Endodermal cell (in vitro differentiated cells): Measurements from ENCODE around the gene TBCC. TPM values are rescaled to one million over a fixed set of nuclear protein-coding genes. Genes with fewer than 3 reads are reported as not detected.

Experiments
- DNase-seq: peaks from one replicate; pipeline ENCODE4 v3.0.0-alpha.2; 2017
- H3K27ac ChIP-seq: 2 replicates; pipeline ENCODE4 v1.5.1; 2013; ENCODE audit warnings: mild to moderate bottlenecking, low read depth, low read length, moderate library complexity
- H3K27me3 ChIP-seq: 2 replicates; pipeline ENCODE4 v1.6.1; 2013; ENCODE audit warnings: mild to moderate bottlenecking, low read length, moderate library complexity; ENCODE audit not compliant: insufficient read depth, control insufficient read depth, poor library complexity, severe bottlenecking
- H3K36me3 ChIP-seq: 2 replicates; pipeline ENCODE4 v1.7.0; 2013; ENCODE audit warnings: mild to moderate bottlenecking, low read length, moderate library complexity; ENCODE audit not compliant: control insufficient read depth, insufficient read depth
- H3K4me1 ChIP-seq: one replicate; pipeline ENCODE4 v1.7.0; 2013; ENCODE audit warnings: low read length; ENCODE audit not compliant: control insufficient read depth, insufficient read depth
- H3K4me3 ChIP-seq: 2 replicates; pipeline ENCODE4 v1.5.1; 2013; ENCODE audit warnings: mild to moderate bottlenecking, low read length, moderate library complexity
- H3K9ac ChIP-seq: 2 replicates; pipeline ENCODE4 v1.6.1; 2013; ENCODE audit warnings: mild to moderate bottlenecking, low read length, moderate library complexity; ENCODE audit not compliant: poor library complexity, severe bottlenecking; ENCODE audit errors: extremely low read depth
- H3K9me3 ChIP-seq: 2 replicates; pipeline ENCODE4 v1.6.1; 2013; ENCODE audit warnings: mild to moderate bottlenecking, low read length, moderate library complexity; ENCODE audit not compliant: control insufficient read depth
- H3K27ac Mint-ChIP-seq: 2 replicates; pipeline ENCODE4 v1.8.0; 2020; ENCODE audit warnings: mixed read lengths
- H3K27me3 Mint-ChIP-seq: 2 replicates; pipeline ENCODE4 v1.8.0; 2021; ENCODE audit warnings: mild to moderate bottlenecking, mixed read lengths; ENCODE audit not compliant: insufficient read depth
- H3K36me3 Mint-ChIP-seq: 2 replicates; pipeline ENCODE4 v1.8.0; 2020; ENCODE audit warnings: low read depth, mixed read lengths
- H3K4me1 Mint-ChIP-seq: 2 replicates; pipeline ENCODE4 v1.8.0; 2020; ENCODE audit warnings: mixed read lengths
- H3K4me3 Mint-ChIP-seq: 2 replicates; pipeline ENCODE4 v1.8.0; 2020; ENCODE audit warnings: mild to moderate bottlenecking, moderate library complexity, mixed read lengths
- H3K9me3 Mint-ChIP-seq: 2 replicates; pipeline ENCODE4 v1.8.0; 2020; ENCODE audit warnings: mild to moderate bottlenecking, mixed read lengths
- CTCF ChIP-seq: fragments of 200-600 bp; sonication (generic); conservative IDR thresholded peaks from 2 replicates; pipeline ENCODE4 v1.5.0; 2021; ENCODE audit warnings: antibody characterized with exemption, mild to moderate bottlenecking
- WGBS, 2 experiments: methylation state at CpG; one replicate each; pipeline versions ENCODE4 v1.1.5 to v1.1.7; 2013; ENCODE audit warnings: missing lambda C conversion rate in 2 of 2, mixed read lengths in 1 of 2; ENCODE audit not compliant: insufficient coverage in 1 of 2, insufficient read length in 1 of 2; 5-methylcytosine and 5-hydroxymethylcytosine counted together
- total RNA-seq, 2 donors: library from RNA; stranded (reverse); fragmentation: NEBNext Ultra II Directional in 1 of 2; extraction: Animal tissue kit (Norgen Biotek cat#: 25700) in 1 of 2; gene quantifications; 2 replicates in 1 of 2; 3 replicates in 1 of 2; pipeline ENCODE4 v1.2.1, GENCODE V29; 2021

TBCC gene
- total RNA-seq, 2 donors from 2014 or later = 16.7 to 21.9 TPM

DNA sequence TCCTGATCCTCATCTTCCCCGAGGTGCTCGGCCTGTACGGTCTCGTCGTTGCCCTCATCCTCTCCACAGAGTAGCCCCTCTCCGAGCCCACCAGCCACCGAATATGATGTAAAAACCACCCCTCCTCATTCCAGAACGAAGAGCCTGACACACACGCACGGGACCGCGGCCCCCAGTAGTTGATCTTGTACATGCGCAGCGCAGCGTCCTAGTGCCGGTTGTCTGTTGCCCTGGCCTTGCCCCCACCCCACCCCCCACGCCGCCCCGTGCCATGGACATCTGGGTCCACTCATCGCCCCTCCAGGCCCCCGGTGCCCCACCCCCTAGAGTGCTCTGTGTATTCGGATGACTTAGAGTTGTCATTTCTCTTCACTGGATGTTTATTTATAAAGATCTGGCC is 18.3 kb downstream of the TBCC start:
- H3K27me3 ChIP-seq = no peaks in the 10 kb centered on the region
- TF ChIP-seq CTCF = no peak
- H3K36me3 ChIP-seq = no peaks in the 10 kb centered on the region
- no peaks in the 10 kb centered on the region for H3K9me3 ChIP-seq
- H3K9me3 Mint-ChIP-seq = peaks cover 2% of the 10 kb centered on the region
- H3K4me1 Mint-ChIP-seq = peaks cover 4% of the 10 kb centered on the region
- H3K36me3 Mint-ChIP-seq = no peaks in the 10 kb centered on the region
- no peak overlapping the region for H3K4me3 Mint-ChIP-seq
- H3K4me1 ChIP-seq = peaks cover under 1% of the 10 kb centered on the region
- H3K27ac Mint-ChIP-seq = no peak overlapping the region
- H3K9ac ChIP-seq = no peak overlapping the region
- DNase-seq = no peak
- no peak overlapping the region for H3K27ac ChIP-seq
- no peak overlapping the region for H3K4me3 ChIP-seq
- no peaks in the 10 kb centered on the region for H3K27me3 Mint-ChIP-seq
- 94% methylated on average over 8 to 22 of the region's 22 CpGs for WGBS, 2 experiments

DNA sequence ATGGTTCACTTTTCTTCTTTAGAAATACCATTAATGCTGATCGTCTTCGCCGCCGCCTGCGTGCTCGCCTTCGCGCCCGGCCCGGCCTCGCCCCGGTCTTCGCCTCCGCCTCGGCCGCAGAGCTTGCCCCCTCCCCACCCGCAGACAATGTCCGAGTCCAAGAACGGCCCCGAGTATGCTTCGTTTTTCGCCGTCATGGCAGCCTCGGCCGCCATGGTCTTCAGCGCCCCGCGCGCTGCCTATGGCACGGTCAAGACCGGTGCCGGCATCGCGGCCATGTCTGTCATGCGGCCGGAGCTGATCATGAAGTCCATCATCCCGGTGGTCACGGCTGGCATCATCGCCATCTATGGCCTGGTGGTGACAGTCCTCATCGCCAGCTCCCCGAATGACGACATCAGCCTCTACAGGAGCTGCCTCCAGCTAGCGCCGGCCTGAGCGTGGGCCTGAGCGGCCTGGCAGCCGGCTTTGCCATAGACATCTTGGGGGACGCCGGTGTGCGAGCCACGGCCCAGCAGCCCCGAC is 18.8 kb downstream of the TBCC start:
- no peaks in the 10 kb centered on the region for H3K36me3 ChIP-seq
- no peak overlapping the region for H3K27ac ChIP-seq
- 94 to 98% methylated on average over 35 to 52 of the region's 52 CpGs for WGBS, 2 experiments
- H3K4me1 Mint-ChIP-seq = peaks cover 7% of the 10 kb centered on the region
- no peak overlapping the region for H3K9ac ChIP-seq
- no peaks in the 10 kb centered on the region for H3K36me3 Mint-ChIP-seq
- H3K9me3 Mint-ChIP-seq = no peaks in the 10 kb centered on the region
- H3K9me3 ChIP-seq = no peaks in the 10 kb centered on the region
- no peak overlapping the region for H3K4me3 Mint-ChIP-seq
- TF ChIP-seq CTCF = no peak
- H3K4me3 ChIP-seq = no peak overlapping the region
- H3K4me1 ChIP-seq = peaks cover 6% of the 10 kb centered on the region
- no peak for DNase-seq
- no peaks in the 10 kb centered on the region for H3K27me3 ChIP-seq
- no peak overlapping the region for H3K27ac Mint-ChIP-seq
- H3K27me3 Mint-ChIP-seq = no peaks in the 10 kb centered on the region

- H3K4me1 ChIP-seq = peaks cover 6% of the 10 kb centered on the region
- no peak overlapping the region for H3K9ac ChIP-seq
- TF ChIP-seq CTCF = peak; percentile 97
- Mint-ChIP-seq H3K27me3 (no peaks in the 10 kb centered on the region), H3K27ac (no peak overlapping the region), H3K4me1 (peaks cover 7% of the 10 kb centered on the region), H3K9me3 (no peaks in the 10 kb centered on the region), H3K36me3 (no peaks in the 10 kb centered on the region), H3K4me3 (no peak overlapping the region)
- H3K9me3 ChIP-seq = no peaks in the 10 kb centered on the region
- H3K36me3 ChIP-seq = no peaks in the 10 kb centered on the region
- peak; percentile 77 for DNase-seq
- H3K27ac ChIP-seq = no peak overlapping the region
- no peak overlapping the region for H3K4me3 ChIP-seq
- H3K27me3 ChIP-seq = no peaks in the 10 kb centered on the region
- 20 to 34% methylated on average over 9 to 14 of the region's 14 CpGs for WGBS, 2 experiments
Measured at GRCh38 chr6:42726485-42727086, 19.3 kb downstream of the TBCC start.
